NCI-H2196 treated with DMSO at 0.1 percent for 48 hours (cell line): Measurements from ENCODE around the gene C1QTNF1.
"Not testable (repeated sequence)": the region's sequence is repeated elsewhere in the genome, so short reads cannot be mapped to it uniquely, and the experiment has no call there.

ENCODE experiments used
- DNase-seq: peaks from one replicate; lab custom pipeline; 2025; ENCODE audit not compliant: unreplicated experiment; lab: John Stamatoyannopoulos, UW

C1QTNF1 gene

GRCh38 chr17:79052131-79052530 is 28.2 kb downstream of the C1QTNF1 start:
- DNase-seq = no peak

- no peak for DNase-seq
These were observed 29.4 kb downstream of the C1QTNF1 start for GRCh38 chr17:79053251-79053925.

- no peak for DNase-seq
These were observed 30.4 kb downstream of the C1QTNF1 start for GRCh38 chr17:79054200-79054960.

- DNase-seq = no peak
These were observed 31.2 kb downstream of the C1QTNF1 start for GRCh38 chr17:79055197-79055596.

GRCh38 chr17:79057737-79058385 is 33.9 kb downstream of the C1QTNF1 start:
- DNase-seq = no peak

GRCh38 chr17:79062691-79063090 is 38.7 kb downstream of the C1QTNF1 start:
- no peak for DNase-seq

- DNase-seq = no peak
These were observed 40.1 kb downstream of the C1QTNF1 start for GRCh38 chr17:79064026-79064425.

- DNase-seq = no peak
These were observed 41.2 kb downstream of the C1QTNF1 start for GRCh38 chr17:79065105-79065670.

- DNase-seq = no peak
These were observed 43.0 kb downstream of the C1QTNF1 start for GRCh38 chr17:79066963-79067362.

GRCh38 chr17:79070266-79070880 is 46.4 kb downstream of the C1QTNF1 start:
- no peak for DNase-seq

- no peak for DNase-seq
These were observed 47.3 kb downstream of the C1QTNF1 start for GRCh38 chr17:79071161-79071740.

GRCh38 chr17:79072544-79072943 is 48.6 kb downstream of the C1QTNF1 start:
- DNase-seq = no peak

- DNase-seq = no peak
These were observed 49.2 kb downstream of the C1QTNF1 start for GRCh38 chr17:79073016-79073705.

- no peak for DNase-seq
These were observed 49.7 kb downstream of the C1QTNF1 start for GRCh38 chr17:79073706-79074088.

GRCh38 chr17:79074121-79074648 is 50.2 kb downstream of the C1QTNF1 start:
- DNase-seq = not testable (repeated sequence)

GRCh38 chr17:79074649-79075445 is 50.9 kb downstream of the C1QTNF1 start, which contains the start of gene ENGASE:
ENGASE (plus strand) TSS chr17:79074824; CDS start chr17:79074945, 121 bp downstream.
- DNase-seq = peak; percentile 95

GRCh38 chr17:79075446-79075750 is 51.4 kb downstream of the C1QTNF1 start:
- DNase-seq = no peak

GRCh38 chr17:79075861-79076406 is 52.0 kb downstream of the C1QTNF1 start:
- no peak for DNase-seq

- DNase-seq = no peak
These were observed 53.6 kb downstream of the C1QTNF1 start for GRCh38 chr17:79077587-79077986.
